C4-2B (cell line): Measurements from ENCODE around the gene TUSC7.

Experiments
- CTCF ChIP-seq: fragments of 450-650 bp; conservative IDR thresholded peaks from 2 replicates; pipeline ENCODE4 v1.5.1; 2017; ENCODE audit warnings: mild to moderate bottlenecking
- ZFX ChIP-seq: fragments of 450-650 bp; IDR thresholded peaks from 2 replicates; pipeline ENCODE4 v1.6.1; 2017

GRCh38 chr3:116667791-116668190 is 41.8 kb upstream of the TUSC7 start:
- TF ChIP-seq CTCF = no peak
- TF ChIP-seq ZFX = no peak
